ENCODE data around the gene RBM3.

DNA sequence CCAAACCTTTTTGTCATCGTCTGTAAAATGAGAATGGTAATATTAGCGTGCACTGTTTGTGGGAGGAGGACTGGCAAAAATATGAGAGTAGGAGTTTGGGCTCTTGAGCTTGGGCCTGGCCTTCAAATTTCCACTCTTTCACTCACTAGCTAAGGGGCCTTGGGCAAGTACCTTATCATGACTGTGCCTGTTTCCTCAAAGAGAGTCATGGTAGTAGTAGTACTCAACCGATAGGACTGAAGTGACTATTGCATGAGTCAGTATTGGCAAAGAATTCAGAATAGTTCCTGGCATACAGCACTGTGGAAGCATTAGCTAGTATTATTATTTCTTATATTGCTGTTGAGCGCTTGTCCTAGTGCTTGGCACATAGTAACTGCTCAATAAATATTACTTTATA is 16.0 kb upstream of the RBM3 start:
- TF ChIP-seq, protein P1, sequence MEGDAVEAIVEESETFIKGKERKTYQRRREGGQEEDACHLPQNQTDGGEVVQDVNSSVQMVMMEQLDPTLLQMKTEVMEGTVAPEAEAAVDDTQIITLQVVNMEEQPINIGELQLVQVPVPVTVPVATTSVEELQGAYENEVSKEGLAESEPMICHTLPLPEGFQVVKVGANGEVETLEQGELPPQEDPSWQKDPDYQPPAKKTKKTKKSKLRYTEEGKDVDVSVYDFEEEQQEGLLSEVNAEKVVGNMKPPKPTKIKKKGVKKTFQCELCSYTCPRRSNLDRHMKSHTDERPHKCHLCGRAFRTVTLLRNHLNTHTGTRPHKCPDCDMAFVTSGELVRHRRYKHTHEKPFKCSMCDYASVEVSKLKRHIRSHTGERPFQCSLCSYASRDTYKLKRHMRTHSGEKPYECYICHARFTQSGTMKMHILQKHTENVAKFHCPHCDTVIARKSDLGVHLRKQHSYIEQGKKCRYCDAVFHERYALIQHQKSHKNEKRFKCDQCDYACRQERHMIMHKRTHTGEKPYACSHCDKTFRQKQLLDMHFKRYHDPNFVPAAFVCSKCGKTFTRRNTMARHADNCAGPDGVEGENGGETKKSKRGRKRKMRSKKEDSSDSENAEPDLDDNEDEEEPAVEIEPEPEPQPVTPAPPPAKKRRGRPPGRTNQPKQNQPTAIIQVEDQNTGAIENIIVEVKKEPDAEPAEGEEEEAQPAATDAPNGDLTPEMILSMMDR (conservative IDR thresholded peaks at IDR 0.05; ENCODE audit: low read length) = no peak
- TF ChIP-seq EZH2phosphoT487 (IDR thresholded peaks at IDR 0.05; ENCODE audit: borderline replicate concordance, low read depth, low read length) = no peak
